HPDE6-E6E7 (cell line): ENCODE results near the gene MEG3.

Experiments used
- DNase-seq: peaks from one replicate; pipeline ENCODE4 v3.0.0; 2011; ENCODE audit warnings: missing footprints; ENCODE audit errors: extremely low spot score

The MEG3 gene

GRCh38 chr14:100825713-100826331, at the start of gene MEG3:
MEG3 (plus strand) TSS chr14:100826118.
- DNase-seq = no peak

GRCh38 chr14:100776681-100777365, 49.1 kb upstream of the MEG3 start:
- DNase-seq = no peak

DNA sequence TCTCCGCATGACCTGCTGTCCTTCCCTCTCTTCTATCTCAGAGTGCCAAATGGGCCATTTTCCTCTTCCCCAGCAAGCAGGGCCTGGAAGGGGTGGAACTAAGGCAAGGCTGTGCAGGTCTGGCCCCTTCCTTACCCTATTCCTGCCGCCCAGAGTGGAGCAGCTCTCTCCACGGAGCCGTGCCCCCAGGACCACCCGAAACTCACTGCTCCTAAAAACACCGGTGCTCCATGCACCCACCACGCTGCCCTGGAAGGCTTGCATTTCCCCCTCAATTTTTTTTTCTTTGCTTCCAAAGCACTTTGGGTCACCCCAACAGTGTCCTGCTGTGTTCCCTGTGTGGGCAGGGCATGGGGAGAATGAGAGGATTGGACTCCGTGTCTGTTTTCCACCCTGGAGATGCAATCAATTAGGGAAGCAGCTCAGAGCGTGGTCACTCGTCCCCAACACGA, 48.5 kb upstream of the MEG3 start:
- DNase-seq = no peak

GRCh38 chr14:100777818-100778525, 47.9 kb upstream of the MEG3 start:
- DNase-seq = no peak

DNA sequence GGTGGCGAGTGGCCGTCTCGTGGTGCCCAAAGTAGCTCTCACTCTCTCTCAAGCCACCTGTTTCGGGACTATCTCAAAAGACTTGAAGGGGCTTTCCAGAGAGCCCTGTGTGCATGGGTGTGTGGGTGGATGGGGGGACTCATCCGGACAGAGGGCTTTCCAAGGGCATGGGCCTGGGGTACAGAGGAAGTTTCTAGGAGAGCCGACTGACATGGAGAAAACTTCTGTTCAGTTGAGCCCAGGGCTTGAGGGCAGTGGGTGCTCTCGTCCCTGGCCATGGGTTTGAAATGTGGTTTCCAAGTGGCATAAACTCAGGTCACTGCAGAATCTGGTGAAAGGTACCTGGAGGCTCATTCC, 47.4 kb upstream of the MEG3 start:
- DNase-seq = no peak

- DNase-seq = no peak
Observed at GRCh38 chr14:100778951-100779690, 46.8 kb upstream of the MEG3 start.

GRCh38 chr14:100779691-100780080, 46.2 kb upstream of the MEG3 start:
- DNase-seq = no peak

- DNase-seq = no peak
Observed at GRCh38 chr14:100780246-100780645, 45.7 kb upstream of the MEG3 start.

- no peak for DNase-seq
Observed at GRCh38 chr14:100780646-100781355, 45.1 kb upstream of the MEG3 start.

DNA sequence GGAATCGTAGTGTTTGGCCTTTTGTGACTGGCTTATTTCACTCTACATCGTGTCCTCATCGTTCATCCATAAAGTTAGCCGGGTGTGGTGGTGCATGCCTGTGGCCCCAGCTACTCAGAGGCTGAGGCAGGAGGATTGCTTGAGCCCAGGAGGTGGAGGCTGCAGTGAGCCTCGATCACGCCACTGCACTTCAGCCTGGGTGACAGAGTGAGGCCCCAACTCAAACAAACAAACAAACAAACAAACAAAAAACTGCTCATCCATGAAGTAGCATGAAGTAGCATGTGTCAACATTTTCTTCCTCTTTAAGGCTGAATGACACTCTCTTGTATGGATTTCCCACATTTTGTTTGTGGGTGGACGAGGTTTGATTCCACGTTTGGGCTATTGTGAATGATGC, 44.0 kb upstream of the MEG3 start:
- DNase-seq = no peak

- no peak for DNase-seq
Observed at GRCh38 chr14:100782516-100783320, 43.2 kb upstream of the MEG3 start.

DNA sequence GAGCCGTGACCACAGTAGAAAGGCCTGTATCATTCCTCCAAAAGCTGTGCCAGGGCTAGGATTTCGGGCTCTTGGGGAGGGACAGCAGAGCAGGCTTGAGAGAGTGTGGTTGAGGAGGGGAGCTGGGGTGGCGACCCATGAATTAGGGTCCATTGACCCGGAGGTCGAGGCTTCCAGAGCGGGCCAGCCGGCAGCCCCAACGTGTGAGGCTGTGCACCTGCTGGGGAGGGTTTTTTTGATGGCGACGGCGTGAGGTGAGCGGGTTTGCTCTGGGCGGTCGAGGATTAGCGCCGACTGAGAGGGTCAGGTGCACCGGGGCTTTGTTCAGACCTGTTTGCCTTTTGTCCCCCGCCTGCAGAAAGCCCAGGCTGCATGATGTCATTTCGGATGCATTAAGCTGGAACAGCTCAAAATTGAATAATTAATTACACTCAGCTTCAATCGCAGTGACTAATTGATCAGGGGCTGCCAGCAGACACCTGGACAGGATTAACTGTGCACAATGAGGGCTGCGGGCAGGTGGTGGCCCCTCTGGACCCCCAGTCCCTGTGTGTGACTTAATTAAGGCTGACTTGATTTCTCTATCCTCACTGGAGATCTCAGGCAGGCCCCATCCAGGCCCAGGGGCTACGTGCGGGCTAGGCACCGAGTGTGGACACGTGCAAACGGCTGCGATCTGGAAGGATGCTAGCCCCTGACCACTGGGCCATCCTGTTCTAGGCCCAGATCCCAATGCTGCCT, 42.1 kb upstream of the MEG3 start:
- no peak for DNase-seq

GRCh38 chr14:100784523-100785337, 41.2 kb upstream of the MEG3 start:
- DNase-seq = no peak

- DNase-seq = no peak
Observed at GRCh38 chr14:100785338-100785615, 40.6 kb upstream of the MEG3 start.

DNA sequence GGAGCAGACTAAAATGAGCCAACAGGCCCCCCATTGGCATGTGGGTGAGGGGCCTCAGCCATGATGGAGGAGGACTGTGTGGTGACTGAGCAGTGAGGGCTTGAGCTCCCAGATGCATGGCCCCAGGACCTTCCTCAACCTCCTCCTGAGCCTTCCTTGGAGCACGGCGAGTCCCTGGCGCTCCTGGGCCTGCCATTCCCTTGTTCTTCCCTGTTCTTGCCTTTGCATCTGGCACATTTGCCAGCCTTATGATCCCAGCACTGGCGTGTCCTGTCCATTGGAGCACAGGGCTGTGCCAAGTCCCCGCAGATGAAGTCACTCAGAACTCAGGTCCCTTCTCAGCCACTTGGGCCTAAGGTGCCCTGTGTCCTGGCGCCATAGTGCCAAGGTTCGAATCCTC, 40.3 kb upstream of the MEG3 start:
- DNase-seq = no peak

DNA sequence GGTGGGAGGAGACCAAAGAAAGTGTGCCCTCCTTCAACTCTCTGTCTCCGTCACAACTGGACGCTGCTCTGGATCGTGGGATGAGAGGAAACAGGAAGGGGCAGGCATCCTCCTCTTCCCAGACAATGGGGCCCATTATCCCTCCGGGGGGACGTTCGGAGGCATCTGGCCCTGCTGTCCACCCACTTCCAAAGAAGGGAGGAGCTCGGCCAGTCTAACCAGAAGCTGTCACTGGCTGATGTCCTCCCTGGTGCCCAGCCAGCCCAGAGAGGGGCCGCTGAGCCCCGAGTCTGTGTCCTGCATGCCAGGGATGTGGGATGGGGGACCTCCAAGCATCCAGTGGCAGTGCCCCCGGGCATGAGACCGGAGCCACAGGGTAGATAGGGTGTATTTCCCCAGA, 39.8 kb upstream of the MEG3 start:
- DNase-seq = no peak

GRCh38 chr14:100786576-100787219, 39.2 kb upstream of the MEG3 start:
- DNase-seq = no peak

DNA sequence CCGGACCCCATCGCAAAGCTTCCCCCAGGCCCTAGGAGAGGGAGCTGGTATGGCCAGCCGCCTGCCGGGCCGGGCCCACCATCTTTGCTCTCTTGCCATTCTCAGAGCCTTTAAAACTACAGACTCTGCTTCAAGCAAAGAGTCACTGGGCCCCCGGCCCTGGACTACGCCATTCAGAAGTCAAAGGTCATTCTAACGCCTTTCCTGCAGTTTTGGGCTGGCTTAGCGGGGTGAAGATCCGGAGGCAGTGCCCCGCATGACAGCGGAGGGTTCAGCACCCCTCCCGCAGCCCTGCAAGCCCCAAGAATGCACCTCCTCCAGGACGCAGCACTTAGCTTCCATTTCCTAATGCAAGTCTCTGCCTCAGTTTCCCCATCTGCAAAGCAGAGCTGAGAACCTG, 38.3 kb upstream of the MEG3 start:
- no peak for DNase-seq

- no peak for DNase-seq
Observed at GRCh38 chr14:100788517-100788916, 37.4 kb upstream of the MEG3 start.
